K562 treated with DMSO at 1 percent for 24 hours (cell line): ENCODE measurements around the gene MC3R. TPM values are rescaled to one million over a fixed set of nuclear protein-coding genes. Genes with fewer than 3 reads are reported as not detected.

ENCODE experiments used
- total RNA-seq: library from RNA; unstranded; fragments of 300-600 nt; gene quantifications from 2 replicates; pipeline ENCODE4 v1.2.3, GENCODE V29; 2022; ENCODE audit warnings: low read depth; ENCODE audit not compliant: insufficient read depth

MC3R gene
- not detected in 2 replicates for total RNA-seq

DNA sequence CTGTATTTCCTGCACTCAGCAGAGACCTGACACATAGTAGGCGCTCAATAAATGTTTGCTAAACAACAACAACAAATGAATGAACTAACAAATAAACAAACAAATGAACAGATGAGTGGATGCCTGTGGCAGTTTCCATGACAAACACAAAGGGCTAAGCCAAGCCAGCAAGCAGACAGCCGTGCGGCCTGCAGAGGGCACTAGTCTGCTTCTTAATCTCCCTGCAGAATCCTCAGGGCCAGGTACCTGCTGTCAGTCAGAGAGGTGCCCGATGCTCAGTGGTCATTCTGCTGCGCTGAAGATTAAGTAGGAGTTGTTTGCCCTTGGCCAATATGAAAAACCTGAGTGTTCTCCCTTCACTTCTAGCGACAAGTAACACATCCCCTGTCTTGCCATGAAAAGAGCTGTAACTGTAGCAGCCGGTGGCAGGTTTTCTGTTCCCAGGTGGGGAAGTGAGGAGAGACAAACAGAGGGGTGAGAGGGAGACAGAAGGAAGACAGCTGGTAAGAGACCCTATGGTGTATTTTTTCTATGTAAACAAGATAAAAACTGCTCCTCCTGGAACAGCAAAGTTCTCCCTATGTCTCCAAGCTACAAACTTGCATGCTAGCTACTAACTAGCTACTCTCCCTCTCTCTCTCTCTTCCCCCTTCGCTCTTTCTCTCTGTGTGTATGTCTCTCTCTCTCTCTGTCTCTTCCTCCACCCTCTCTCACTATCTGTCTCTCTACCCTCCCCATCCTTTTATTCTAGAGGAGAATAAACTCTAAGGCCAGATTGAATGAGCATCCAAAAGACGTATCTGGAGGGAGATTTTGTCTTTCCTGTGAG, at the start of gene MC3R:
Gene MC3R, plus strand, starts transcription at position 779 of the 829 bp plus-strand sequence. CDS start 112 bp downstream, outside the sequence.

Other genes starting within 250 kb of the MC3R start
- not detected in 2 replicates for gene CBLN4, start 243.2 kb upstream of the MC3R start, total RNA-seq
- 46.8 and 48.8 TPM in 2 replicates for gene FAM210B, start 110.2 kb downstream of the MC3R start, total RNA-seq
- 74.9 and 88.8 TPM in 2 replicates for gene AURKA, start 143.5 kb downstream of the MC3R start, total RNA-seq
- gene CSTF1, start 143.9 kb downstream of the MC3R start, total RNA-seq: 26.3 and 27.3 TPM in 2 replicates
- gene CASS4, start 163.5 kb downstream of the MC3R start, total RNA-seq: 13.8 and 15.6 TPM in 2 replicates
- gene RTF2, start 219.9 kb downstream of the MC3R start, total RNA-seq: 60.7 and 70.9 TPM in 2 replicates